DMS114 treated with DMSO at 0.1 percent for 48 hours (cell line): ENCODE measurements around the gene PGRMC1.
"Not testable (repeated sequence)": the region's sequence is repeated elsewhere in the genome, so short reads cannot be mapped to it uniquely, and the experiment has no call there.

Experiments used
- DNase-seq: peaks from one replicate; lab custom pipeline; 2025; ENCODE audit not compliant: unreplicated experiment; lab: John Stamatoyannopoulos, UW

The PGRMC1 gene

DNA sequence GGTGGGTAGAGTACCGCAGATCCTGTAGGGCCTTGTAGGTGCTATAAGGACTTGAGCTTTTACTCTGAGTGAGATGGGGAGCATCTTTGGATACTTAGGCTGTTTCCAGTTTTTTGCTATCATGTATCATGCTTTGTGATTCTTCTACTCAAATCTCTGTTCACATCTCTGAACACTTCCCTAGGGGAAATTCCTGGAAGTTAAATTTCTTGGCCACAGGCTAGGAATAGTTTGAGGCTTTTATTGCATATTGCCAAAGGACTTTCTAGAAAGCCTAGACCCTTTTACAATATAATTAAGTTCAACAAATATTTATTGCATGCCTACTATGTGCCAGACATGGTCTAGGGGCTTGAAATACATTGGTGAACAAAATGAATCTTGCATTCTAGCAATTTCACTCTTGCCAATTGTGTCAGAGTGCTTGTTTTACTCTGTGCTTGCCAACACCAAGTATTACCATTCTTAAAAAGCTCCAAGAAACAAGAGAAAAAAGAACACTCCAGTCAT is 4.1 kb upstream of the PGRMC1 start:
- DNase-seq = no peak

DNA sequence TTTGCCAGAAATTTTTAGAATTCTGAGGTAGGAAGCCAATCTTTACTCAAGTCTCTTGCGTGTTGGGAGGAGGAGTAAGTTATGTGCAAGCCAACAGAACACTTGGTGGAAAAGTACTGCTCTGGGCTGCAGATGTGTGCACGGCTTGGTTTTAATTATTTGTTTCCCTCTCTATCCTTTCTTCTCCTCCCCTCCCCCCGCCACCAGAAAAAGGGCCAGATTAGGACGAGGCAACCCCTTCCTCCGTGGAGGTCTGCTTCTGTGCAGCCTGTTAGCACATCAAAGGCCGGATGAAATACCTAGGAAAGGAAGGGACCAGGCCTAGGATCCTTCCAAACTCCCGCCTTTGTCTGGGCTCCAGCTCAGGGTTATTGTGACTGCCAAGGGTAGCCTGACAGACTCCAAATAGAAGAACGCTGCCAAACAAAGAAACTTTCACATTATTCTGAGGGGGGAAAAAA is 1.0 kb upstream of the PGRMC1 start:
- DNase-seq = no peak

DNA sequence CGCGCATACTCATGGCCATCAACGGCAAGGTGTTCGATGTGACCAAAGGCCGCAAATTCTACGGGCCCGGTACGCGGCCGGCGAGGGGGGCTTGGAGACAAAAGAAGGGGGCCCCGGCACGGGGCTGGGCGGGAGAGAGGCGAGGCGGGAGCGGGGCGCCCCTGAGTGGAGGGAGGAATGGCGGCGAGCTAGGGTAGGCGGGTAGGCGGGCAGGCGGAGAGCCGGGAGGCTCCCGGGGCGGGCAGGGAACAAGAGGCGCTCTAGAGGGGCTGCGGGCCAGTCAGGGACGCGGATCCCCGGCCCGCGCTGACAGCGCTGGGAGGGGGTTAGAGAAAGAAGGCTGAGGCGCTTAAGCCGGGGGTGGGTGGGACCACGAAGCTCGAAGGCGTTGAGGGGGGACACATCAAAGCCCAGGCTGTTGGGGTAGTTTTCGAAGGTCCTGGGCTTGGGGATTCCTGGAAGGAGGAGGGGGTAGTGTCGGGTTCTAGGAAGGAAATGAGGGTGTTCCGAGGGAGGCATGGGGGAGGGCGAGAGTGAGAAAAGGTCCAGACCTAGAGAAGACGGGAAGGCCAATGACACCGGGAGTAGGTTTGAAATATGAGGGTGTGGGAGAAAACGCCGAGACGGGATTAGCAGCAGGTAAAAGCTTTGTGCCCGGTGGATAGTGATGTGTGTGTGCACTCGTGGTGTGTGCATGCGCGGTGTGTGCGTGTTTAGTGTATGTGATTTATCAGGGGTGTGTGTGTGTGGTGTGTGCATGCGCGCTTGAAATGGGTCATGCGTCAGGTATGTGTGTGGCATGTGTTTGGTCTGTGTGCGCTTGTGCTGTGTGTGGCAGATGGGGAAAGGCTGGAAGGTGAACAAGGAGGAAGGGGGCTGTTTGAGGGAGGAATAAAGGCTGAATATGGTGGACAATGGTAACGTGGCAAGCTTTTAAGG is 807 bp downstream of the PGRMC1 start:
- no peak for DNase-seq

DNA sequence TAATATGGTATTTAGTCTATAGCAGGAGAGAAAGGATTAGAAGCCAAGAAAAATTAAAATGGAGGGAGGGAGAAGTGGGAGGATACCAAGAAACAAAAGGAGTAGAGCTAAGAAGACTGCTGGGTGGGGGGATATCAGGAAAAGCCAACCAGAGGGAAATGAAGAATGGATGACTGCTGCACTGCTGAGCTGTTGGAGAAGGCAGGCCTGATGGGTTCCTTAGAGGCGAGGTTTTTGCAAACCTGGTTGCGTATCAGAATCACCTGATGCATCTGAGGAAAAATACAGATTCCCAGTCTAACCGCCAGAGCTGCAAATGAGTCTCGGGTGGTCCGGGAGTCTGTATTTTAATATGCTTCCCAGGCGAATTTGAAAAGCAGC is 1.5 kb downstream of the PGRMC1 start:
- DNase-seq = no peak

DNA sequence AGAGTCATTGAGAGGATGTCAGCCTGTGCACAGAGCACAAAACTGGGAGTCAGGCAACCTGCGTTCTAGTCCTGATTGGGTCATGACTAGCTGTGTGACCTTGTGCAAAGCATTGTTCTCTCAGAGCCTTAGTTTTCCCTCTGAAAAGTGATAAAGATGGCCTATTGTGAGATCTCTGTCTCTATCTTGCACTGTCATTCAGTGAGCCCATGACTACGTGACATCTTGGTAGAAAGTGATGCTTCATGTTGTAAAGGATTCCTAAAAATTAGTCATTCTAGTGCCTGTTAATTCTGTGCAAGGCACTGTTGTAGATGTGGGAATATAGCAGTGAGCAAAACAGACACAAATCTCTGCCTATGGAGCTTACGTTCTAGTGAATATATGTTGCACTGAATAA is 2.5 kb downstream of the PGRMC1 start:
- DNase-seq = no peak

DNA sequence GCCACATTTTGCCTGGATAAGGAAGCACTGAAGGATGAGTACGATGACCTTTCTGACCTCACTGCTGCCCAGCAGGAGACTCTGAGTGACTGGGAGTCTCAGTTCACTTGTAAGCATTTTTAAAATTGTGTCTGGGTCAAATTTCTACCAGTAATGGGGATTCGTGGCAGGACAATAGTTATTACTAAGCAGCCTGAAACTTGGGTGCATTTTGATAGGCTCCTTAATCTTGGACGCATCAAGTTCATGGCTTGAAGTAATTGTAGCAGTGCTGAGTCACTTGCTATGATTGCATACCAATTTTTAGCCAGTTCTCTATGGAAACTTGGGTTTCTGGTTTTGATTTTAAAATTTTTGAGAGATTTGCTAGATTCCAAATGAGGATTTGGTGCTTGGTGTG is 4.3 kb downstream of the PGRMC1 start:
- no peak for DNase-seq

DNA sequence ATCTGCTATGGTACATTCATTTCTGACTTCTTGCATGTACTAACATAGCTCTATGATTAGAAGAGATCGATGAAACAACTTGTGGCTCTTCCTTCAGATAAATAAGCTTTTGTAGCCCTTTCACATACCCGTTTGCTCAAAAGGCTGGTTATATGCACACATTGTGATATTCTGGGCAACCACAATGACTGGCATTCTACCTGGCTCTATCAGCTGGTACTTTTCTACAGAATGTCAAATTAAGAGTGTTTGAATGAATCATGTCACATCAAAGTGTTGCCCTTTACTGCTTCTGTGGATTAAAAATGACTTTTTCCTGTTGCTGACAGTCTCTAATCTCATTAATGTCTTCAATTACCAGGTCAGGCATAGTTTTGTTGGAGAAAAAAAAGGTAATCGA is 11.6 kb downstream of the PGRMC1 start:
- DNase-seq = no peak

DNA sequence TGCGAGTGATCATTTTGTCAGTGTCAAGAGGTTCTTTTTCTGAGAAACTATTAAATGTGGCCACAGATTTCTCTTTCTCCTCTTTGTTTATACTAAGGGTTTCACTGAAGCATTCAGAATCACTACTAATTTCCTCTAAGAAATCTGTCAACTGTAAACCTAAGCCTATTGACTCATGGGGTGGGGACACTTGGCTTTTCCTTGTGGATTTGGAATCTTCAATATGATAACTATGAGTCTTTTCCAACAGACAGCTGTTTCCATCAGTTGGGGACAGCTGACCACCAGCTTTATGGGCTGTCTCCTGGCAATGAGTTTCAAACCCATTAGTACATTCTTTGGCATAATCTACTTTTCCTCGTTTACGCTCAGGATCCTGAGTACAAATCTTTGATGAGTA is 13.8 kb downstream of the PGRMC1 start:
- no peak for DNase-seq

DNA sequence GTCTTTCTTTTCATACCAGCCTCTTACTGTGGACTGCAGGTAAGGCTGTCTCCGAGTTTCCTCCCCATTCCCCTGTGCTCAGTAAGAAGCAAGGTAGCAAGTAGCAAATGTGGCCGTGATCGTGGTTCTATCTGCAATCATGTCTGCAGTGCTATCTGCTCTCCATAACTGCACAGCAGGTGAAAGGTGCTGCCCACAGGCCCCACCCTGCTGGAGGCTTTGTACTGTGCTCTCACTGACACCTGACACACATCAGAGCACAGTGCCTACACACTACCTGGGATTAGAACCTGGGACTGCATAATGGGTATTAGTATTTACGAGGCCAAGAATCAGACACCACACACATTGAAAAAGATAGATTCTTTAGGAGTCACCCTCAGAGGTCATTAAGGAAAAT is 15.3 kb downstream of the PGRMC1 start:
- DNase-seq = no peak

DNA sequence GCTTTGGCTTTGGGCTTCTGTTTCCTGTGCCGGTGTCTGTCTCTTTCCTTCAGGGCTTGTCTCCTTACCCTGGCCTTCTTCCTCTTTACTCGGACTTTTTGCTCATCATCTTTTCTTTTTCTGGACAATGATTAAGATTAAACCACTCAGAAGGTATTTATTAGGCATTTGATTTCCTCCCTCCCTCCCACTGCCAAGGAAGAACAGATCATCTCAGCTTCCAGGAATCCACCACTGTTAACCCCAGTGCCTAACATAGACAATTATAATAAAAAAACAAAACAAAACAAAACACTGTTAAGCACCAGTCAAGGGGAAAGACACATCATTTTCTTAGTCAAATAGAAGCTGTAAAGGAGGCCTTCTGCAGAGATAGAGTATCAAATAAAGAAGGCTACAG is 16.6 kb downstream of the PGRMC1 start:
- DNase-seq = no peak

DNA sequence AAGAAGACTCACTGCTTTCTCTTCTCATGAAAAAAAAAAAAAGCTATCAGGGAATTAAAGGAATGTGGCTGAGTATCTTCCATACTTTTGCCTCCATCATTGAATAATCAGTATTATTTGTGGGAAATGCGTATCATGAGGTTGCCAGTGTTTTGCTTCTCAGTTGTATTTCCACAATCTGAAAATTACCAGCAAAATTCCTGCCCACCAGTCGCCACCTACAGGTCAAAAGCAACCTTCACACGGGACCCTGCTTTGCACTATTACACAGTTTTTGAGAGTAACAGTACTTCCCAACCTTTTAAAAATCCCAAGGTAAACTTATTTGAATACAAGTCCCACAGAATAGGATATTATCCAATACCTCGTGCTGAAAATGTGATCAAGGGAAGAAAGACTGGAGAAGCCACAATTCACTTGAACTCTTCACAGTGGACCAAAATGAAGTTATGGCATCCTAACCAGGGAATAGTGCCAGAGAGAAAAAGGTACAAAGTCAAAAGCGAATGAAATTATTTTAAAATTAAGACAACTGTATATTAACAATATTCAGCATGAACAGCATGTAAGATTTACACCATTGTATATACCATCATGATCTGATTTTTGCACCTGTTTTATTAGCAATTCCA is 30.4 kb downstream of the PGRMC1 start:
- no peak for DNase-seq

DNA sequence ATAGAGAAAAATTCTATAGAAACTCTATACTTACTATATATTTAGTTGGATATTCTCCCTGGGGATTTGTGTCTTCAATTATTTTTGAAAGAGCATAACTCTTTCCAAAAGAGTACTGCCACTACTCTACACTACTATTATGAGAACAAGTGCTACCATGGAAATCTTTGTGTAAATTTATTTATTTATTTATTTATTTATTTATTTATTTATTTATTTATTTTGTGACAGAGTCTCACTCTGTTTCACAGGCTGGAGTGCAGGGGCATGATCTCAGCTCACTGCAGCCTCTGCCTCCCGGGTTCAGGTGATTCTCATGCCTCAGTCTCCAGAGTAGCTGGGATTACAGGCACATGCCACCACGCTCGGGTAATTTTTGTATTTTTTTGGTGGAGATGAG is 31.0 kb downstream of the PGRMC1 start:
- DNase-seq = not testable (repeated sequence)

DNA sequence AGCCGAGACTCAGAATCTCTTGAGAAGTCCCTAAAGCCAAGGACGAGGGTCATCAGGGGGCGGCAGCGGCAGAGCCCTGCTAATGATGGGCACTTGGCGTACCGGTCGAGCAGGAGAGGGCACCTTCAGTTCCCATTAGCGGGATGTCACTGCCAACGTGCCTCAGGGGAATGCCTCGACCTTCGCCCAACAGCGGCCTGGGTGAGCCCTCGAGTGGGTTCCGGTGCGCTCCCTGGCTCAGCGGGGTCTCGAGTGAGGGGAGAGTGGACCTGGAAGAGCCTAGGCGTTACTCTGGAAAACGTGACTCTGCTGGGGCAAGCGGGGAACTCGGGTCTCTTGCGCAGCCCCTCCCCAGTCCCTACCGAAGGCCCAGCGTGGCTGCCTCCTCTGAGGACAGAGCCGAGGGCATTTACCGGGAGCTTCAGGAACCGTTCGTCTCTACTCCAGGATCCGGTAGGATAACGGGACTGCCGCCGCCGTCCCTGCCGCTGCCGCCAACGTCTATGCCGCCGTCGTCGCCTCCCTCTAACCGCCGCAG is 36.9 kb downstream of the PGRMC1 start:
- no peak for DNase-seq

DNA sequence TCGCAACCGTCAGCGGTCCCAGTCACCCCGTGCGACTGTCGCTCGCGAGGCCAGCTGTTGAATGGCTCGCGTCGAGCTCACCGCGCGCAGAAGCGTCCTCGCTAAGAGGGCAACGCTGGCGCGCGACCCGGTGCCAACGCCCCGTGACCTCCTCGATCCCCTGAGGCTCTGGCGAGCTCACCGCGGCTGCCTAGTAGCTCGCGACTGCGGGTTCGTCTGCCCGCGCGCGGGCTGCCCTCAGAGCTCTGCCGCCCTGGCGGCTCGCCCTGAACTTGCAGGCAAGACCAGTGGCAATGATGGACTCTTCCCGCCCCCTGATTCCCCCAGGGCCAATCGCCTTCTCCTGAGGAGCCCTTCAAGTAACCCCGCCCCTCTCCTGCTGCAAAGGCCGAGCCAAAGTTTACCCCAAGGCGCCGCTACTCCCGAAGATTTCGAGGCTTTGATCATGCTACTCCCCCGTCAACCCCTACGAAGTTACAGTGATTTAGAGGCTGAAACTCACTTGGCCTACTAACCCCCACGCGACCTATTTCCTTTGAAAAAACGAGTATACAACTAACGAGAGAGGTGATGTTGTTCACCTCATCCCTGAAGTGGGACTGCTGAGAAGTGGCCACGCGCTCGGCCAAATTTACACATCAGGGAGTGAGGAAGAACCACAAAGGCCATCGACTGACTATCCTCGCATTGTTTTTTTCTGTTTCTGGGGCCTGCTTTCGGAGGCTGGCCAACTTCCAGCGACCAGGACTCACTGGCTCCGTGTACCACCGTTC is 37.5 kb downstream of the PGRMC1 start:
- DNase-seq = no peak

DNA sequence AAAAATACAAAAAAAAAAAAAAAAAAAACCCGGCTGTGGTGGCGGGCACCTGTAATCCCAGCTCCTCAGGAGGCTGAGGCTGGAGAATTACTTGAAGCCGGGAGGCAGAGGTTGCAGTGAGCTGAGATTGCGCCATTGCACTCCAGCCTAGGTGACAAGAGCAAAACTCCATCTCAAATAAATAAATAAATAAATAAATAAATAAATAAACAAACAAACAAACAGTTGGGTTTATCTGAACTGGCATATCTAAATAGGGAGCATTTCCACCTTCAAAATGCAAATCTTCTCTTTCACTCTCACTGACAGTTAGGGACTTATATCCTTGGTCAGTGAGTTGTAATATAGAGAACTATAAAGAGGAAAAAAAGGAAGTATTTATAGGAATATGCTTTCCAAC is 46.3 kb downstream of the PGRMC1 start:
- DNase-seq = not testable (repeated sequence)

DNA sequence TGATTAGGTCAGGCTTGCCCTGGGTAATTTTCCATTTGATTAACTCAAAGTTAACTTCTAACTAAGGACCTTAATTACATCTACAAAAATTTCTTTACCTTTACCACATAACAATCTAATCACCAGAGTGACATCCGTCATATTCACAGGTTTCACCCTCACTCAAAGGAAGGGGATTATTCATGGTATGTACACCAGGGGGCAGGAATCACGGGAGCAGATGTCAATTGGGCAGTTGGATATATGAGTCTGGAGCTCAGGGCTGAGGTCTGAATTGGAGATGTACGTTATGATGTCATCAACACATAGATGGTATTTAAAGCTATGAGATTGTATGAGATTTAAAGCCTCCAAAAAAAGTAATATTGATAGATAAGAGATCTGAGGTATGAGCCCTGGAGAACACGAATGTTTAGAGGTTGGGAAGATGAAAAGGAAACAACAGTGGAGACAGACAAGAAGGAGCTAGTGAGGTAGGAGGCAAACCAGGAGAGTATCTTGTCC is 52.9 kb downstream of the PGRMC1 start:
- DNase-seq = no peak

DNA sequence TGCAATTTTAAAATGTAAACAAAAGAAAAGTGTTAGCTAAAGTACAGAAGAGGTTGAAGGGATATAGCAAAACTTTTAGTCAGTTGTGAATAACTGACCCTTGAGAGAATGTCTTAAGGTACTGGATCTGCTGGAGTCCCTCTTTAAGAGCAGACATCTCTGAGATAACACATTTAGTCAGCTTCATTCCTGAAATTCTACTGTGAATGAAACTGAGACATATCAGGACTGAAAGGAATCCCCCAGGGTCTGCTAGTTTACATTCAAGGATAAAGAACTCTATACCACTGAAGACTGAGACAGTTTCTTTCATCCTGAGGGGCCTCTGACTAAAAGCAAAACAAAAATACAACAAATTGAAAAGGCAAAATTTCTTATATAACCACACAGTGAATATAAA is 54.4 kb downstream of the PGRMC1 start:
- DNase-seq = no peak

DNA sequence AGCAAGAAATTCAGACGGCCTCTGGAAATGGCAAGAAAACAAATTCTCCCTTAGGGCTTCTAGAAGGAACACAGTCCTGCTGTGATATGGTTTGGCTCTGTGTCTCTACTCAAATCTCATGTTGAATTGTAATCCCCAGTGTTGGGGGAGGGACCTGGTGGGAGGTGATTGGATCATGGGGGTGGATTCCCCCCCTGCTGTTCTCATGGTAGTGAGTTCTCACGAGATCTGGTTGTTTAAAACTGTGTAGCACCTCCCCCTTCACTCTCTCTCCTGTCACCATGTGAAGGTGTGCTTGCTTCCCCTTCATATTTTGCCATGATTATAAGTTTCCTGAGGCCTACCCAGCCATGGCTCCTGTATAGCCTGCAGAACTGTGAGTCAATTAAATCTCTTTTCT is 55.2 kb downstream of the PGRMC1 start:
- not testable (repeated sequence) for DNase-seq

DNA sequence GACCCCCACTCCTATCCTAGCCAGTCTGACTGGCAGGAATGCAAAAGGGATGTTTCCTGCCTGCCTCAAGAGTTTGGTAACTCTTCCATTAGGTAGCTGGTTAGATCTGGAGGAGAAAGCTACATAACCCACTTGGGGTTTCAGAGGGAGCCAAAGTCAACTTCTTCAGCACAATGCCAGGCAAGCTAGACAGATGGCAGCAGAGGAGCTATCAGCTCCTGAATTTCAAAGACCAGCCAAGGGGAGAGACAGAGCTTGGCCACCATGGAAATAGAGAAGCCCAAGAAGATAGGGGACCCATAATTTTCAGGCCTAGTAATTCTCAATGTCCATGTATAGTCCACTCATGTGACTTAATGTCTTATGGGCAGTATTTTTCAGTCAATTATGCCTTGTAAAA is 56.4 kb downstream of the PGRMC1 start:
- DNase-seq = no peak
